Cardiac atrium fibroblast (primary cell): ENCODE measurements around the gene PRKACB. TPM values are rescaled to one million over a fixed set of nuclear protein-coding genes. Genes with fewer than 3 reads are reported as not detected.

Source experiments
- total RNA-seq: library from RNA; depleted of rRNA; stranded (reverse); fragments of >200 nt; gene quantifications from 2 replicates; pipeline ENCODE4 v1.2.3, GENCODE V29; 2015

The PRKACB gene
- total RNA-seq = 6.9 and 10.0 TPM in 2 replicates

DNA sequence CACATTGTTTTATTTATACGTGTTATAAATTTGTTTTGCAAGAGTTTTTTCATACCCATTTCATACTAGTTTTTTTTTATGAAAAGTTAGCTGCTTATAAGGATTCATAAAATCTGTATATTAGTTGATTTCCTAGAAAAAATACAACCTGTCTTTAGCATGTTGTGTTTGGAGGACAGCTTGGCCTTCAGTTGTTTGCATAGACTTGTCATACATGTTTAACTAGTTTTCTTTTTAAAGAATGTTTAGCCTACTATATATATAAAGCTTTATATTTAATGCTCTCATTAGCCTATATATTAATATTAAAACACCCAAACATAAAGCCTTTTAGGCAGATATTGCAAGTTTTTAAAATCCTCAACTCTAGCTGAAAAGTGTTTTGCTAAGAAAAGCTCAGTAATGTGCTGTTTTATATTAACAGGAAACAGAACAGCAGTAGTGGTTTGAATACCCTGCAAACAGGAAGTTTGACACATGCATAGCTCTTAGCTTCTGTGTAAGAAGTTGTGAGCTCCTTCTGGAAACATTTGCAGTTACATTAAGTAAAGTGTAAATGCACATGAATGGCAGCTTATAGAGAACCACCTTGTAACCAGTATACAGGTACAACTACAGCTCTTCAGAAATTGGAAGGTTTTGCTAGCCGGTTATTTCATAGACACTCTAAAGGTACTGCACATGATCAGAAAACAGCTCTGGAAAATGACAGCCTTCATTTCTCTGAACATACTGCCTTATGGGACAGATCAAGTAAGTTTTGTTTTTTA is at the start of gene PRKACB:
Gene PRKACB, plus strand, starts transcription at position 476 of the 770 bp plus-strand sequence. Its CDS starts 91 bp downstream, at position 567.

Other genes starting within 250 kb of the PRKACB start
- gene TTLL7, start 145.1 kb upstream of the PRKACB start, total RNA-seq = 1.6 and 2.9 TPM in 2 replicates
- gene SAMD13, start 157.4 kb downstream of the PRKACB start, total RNA-seq = 0.32 and 0.54 TPM in 2 replicates